ENCODE measurements around the gene RGS6. TPM values are rescaled to one million over a fixed set of nuclear protein-coding genes. Genes with fewer than 3 reads are reported as not detected.
A peak's percentile ranks its signal among the peaks of the same experiment; 100 is the strongest.

RGS6 gene
- total RNA-seq, 3 donors from 2014 or later = 3.4 to 9.2 (median 4.5) TPM

GRCh38 chr14:72284176-72284575 is 351.9 kb downstream of the RGS6 start:
- intact Hi-C loops (cut with DNase I; ENCODE audit: low total_unique reads) = no loop called here

GRCh38 chr14:72290241-72290640 is 358.0 kb downstream of the RGS6 start:
- TF ChIP-seq POLR2A (IDR thresholded peaks at IDR 0.05) = no peak
- TF ChIP-seq, protein P1, sequence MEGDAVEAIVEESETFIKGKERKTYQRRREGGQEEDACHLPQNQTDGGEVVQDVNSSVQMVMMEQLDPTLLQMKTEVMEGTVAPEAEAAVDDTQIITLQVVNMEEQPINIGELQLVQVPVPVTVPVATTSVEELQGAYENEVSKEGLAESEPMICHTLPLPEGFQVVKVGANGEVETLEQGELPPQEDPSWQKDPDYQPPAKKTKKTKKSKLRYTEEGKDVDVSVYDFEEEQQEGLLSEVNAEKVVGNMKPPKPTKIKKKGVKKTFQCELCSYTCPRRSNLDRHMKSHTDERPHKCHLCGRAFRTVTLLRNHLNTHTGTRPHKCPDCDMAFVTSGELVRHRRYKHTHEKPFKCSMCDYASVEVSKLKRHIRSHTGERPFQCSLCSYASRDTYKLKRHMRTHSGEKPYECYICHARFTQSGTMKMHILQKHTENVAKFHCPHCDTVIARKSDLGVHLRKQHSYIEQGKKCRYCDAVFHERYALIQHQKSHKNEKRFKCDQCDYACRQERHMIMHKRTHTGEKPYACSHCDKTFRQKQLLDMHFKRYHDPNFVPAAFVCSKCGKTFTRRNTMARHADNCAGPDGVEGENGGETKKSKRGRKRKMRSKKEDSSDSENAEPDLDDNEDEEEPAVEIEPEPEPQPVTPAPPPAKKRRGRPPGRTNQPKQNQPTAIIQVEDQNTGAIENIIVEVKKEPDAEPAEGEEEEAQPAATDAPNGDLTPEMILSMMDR (IDR thresholded peaks at IDR 0.05) = no peak
- TF ChIP-seq POLR2AphosphoS5 (IDR thresholded peaks at IDR 0.05) = no peak
- intact Hi-C loops (cut with DNase I; ENCODE audit: low total_unique reads) = no loop called here
- Histone ChIP-seq H3K27ac (no peak overlapping the region), H3K27me3 (no peaks in the 10 kb centered on the region), H3K36me3 (no peaks in the 10 kb centered on the region), H3K4me3 (no peak overlapping the region), H3K9me3 (peaks cover 3 to 7% of the 10 kb centered on the region in 2 donors), H3K4me1 (no peaks in the 10 kb centered on the region)
- no peak for DNase-seq (ENCODE audit: low spot score in 2 of 2)

More at GRCh38 chr14:72284176-72284575, 351.9 kb downstream of the RGS6 start:
- H3K36me3 ChIP-seq = no peaks in the 10 kb centered on the region
- peaks cover 13 to 30% of the 10 kb centered on the region in 2 donors for H3K9me3 ChIP-seq
- H3K27me3 ChIP-seq = no peaks in the 10 kb centered on the region
- no peak for DNase-seq (ENCODE audit: low spot score in 2 of 2)
- no peaks in the 10 kb centered on the region for H3K4me1 ChIP-seq
- TF ChIP-seq POLR2A (IDR thresholded peaks at IDR 0.05) = no peak
- TF ChIP-seq, protein P1 (IDR thresholded peaks at IDR 0.05) = no peak
- TF ChIP-seq POLR2AphosphoS5 (IDR thresholded peaks at IDR 0.05) = no peak
- H3K27ac ChIP-seq = no peak overlapping the region
- H3K4me3 ChIP-seq = no peak overlapping the region

DNA sequence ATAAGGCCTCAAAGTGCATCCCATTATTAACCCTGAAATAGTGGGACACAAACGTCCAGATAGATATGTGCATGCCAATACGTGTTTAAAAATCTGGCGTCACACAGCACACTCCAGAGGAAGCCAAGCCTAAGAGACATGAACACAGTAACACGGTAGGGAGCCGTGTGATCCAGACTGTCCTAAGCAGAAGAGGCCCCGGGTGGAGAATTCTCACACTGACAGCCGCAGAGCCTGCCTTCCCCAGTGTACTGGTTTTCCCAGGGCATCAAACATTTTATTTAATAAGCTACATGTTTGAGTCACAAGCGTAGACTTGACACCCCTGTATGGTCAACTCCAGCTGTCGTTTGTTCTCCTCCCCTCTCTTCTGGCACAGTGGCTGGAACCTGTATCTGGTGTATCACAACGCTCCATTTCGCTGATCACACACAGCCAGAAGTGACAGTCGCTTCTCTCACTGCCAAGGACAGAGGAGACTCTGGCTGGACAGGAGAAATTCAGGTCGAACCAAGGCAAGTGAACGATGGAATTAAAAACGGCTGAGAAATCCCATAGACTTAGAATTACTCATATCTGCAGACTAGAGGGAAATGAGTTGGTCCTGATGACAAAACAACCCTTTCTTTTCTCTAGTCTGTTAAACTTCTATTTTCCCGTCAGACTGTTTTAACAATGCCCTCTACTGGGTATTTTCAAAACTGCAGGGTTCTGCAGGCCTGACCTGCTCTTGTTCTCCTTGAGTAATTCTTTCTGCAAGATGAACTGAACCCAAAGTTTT is 359.9 kb downstream of the RGS6 start:
- H3K4me3 ChIP-seq = no peak overlapping the region

DNA sequence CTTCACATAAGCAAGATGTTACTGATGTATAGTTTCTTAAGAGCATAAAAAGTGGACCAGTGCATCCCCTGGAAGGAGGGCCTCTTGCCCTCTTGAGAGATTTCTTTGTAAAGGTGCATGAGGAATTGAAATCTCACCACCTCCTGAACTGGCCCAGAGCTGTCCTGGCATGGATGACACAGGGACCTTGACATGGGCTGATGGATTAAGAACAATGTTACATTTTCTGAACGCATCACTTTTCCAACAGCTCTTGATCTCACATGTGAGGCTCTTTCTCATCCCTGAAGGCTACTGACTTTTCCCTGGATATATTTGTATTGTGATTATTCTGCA is 360.4 kb downstream of the RGS6 start:
- TF ChIP-seq POLR2AphosphoS5 (IDR thresholded peaks at IDR 0.05) (no peak), POLR2A (IDR thresholded peaks at IDR 0.05) (no peak)
- intact Hi-C loops (cut with DNase I; ENCODE audit: low total_unique reads) = no loop called here

More for the DNA sequence above, 359.9 kb downstream of the RGS6 start:
- H3K27me3 ChIP-seq = no peaks in the 10 kb centered on the region
- intact Hi-C loops (cut with DNase I; ENCODE audit: low total_unique reads) = no loop called here
- H3K27ac ChIP-seq = no peak overlapping the region
- peaks cover 0 to 8% of the 10 kb centered on the region in 2 donors for H3K9me3 ChIP-seq
- DNase-seq (ENCODE audit: low spot score in 2 of 2) = no peak
- H3K36me3 ChIP-seq = no peaks in the 10 kb centered on the region
- TF ChIP-seq POLR2A (IDR thresholded peaks at IDR 0.05) (no peak), POLR2AphosphoS5 (IDR thresholded peaks at IDR 0.05) (no peak)
- TF ChIP-seq, protein P1 (IDR thresholded peaks at IDR 0.05) = peak in 2 of 3 donors; percentile 48 to 61
- H3K4me1 ChIP-seq = no peaks in the 10 kb centered on the region

GRCh38 chr14:72301352-72301751 is 369.1 kb downstream of the RGS6 start:
- TF ChIP-seq POLR2A (IDR thresholded peaks at IDR 0.05) (no peak), POLR2AphosphoS5 (IDR thresholded peaks at IDR 0.05) (no peak)
- TF ChIP-seq, protein P1 (IDR thresholded peaks at IDR 0.05) = no peak
- Histone ChIP-seq H3K36me3 (no peaks in the 10 kb centered on the region), H3K9me3 (peaks cover 4 to 17% of the 10 kb centered on the region in 2 donors), H3K27me3 (no peaks in the 10 kb centered on the region), H3K4me1 (no peaks in the 10 kb centered on the region), H3K27ac (no peak overlapping the region), H3K4me3 (no peak overlapping the region)
- DNase-seq (ENCODE audit: low spot score in 2 of 2) = no peak
- intact Hi-C loops (cut with DNase I; ENCODE audit: low total_unique reads) = no loop called here

More for the DNA sequence above, 360.4 kb downstream of the RGS6 start:
- Histone ChIP-seq H3K36me3 (no peaks in the 10 kb centered on the region), H3K4me1 (no peaks in the 10 kb centered on the region), H3K4me3 (no peak overlapping the region), H3K27ac (no peak overlapping the region), H3K27me3 (no peaks in the 10 kb centered on the region), H3K9me3 (peaks cover 0 to 8% of the 10 kb centered on the region in 2 donors)
- no peak for DNase-seq (ENCODE audit: low spot score in 2 of 2)

All from breast epithelium (tissue), 4 donors.